Heart left ventricle (tissue), 16 donors: ENCODE data around the gene MAG. TPM values are rescaled to one million over a fixed set of nuclear protein-coding genes. Genes with fewer than 3 reads are reported as not detected.

ENCODE experiments used
- ATAC-seq, 4 donors: fragments of 200-7000 bp; cut with Tn5 transposase; one replicate each; pipeline ENCODE4 v1.9.1; 2020 to 2022; ENCODE audit warnings: moderate library complexity in 4 of 4, mild to moderate bottlenecking in 3 of 4, moderate number of reproducible peaks in 1 of 4
- DNase-seq, 5 donors: peaks; one replicate each; pipeline ENCODE4 v3.0.0-alpha.2; 2020
- H3K27ac ChIP-seq, 12 donors: fragments of 200-600 bp; sonication (generic) in 4 of 12; one replicate each; pipeline versions ENCODE4 v1.5.0 to v1.8.0; 2016 to 2022; ENCODE audit warnings: mild to moderate bottlenecking in 2 of 12
- H3K27me3 ChIP-seq, 9 donors: fragments of 200-600 bp; sonication (generic) in 2 of 9; one replicate each; pipeline versions ENCODE4 v1.5.1 to v1.8.0; 2016 to 2022; ENCODE audit warnings: mild to moderate bottlenecking in 3 of 9
- H3K36me3 ChIP-seq, 9 donors: fragments of 200-600 bp; sonication (generic) in 2 of 9; one replicate each; pipeline versions ENCODE4 v1.5.0 to v1.8.0; 2018 to 2022; ENCODE audit warnings: mild to moderate bottlenecking in 2 of 9
- H3K4me1 ChIP-seq, 12 donors: fragments of 200-600 bp; sonication (generic) in 4 of 12; one replicate each; pipeline versions ENCODE4 v1.5.0 to v1.8.0; 2016 to 2022; ENCODE audit warnings: mild to moderate bottlenecking in 3 of 12
- H3K4me3 ChIP-seq, 12 donors: fragments of 200-600 bp; sonication (generic) in 4 of 12; one replicate each; pipeline versions ENCODE4 v1.5.0 to v1.8.0; 2017 to 2022; ENCODE audit warnings: mild to moderate bottlenecking in 9 of 12, moderate library complexity in 4 of 12
- H3K9me3 ChIP-seq, 12 donors: fragments of 200-600 bp; sonication (generic) in 4 of 12; one replicate each; pipeline versions ENCODE4 v1.5.0 to v1.8.0; 2016 to 2022; ENCODE audit warnings: mild to moderate bottlenecking in 1 of 12
- CTCF ChIP-seq, 12 donors: fragments of 200-600 bp; sonication (generic) in 4 of 12; IDR thresholded peaks; one replicate each; pipeline versions ENCODE4 v1.5.0 to v1.8.0; 2018 to 2022; ENCODE audit warnings: antibody characterized with exemption in 12 of 12, mild to moderate bottlenecking in 5 of 12
- POLR2A ChIP-seq, 2 donors: fragments of 450-650 bp; IDR thresholded peaks; one replicate each; pipeline ENCODE4 v1.6.1; 2017; ENCODE audit warnings: antibody characterized with exemption in 2 of 2, mild to moderate bottlenecking in 2 of 2, moderate library complexity in 2 of 2
- WGBS, 4 donors: extraction: QIAGEN DNeasy Blood & Tissue Kit in 2 of 4; methylation state at CpG; one replicate each; pipeline versions ENCODE4 v1.1.5 to v1.1.7; 2013 to 2018; 5-methylcytosine and 5-hydroxymethylcytosine counted together
- intact Hi-C, 10 donors: fragments of 100-400 bp; cut with DNase I; formaldehyde crosslinking; loops; one replicate each; pipeline versions ENCODE4 v1.11.1 to v1.14.2; 2022
- polyA plus RNA-seq, 2 donors: library from polyadenylated mRNA; stranded (reverse); fragments of 200-250 nt; gene quantifications; one replicate each; pipeline ENCODE4 v1.2.3, GENCODE V29; 2013
- total RNA-seq, 9 donors: library from RNA; depleted of rRNA in 2 of 9; stranded (reverse); fragments of >200 nt in 2 of 9; fragmentation: NEBNext Ultra II Directional in 3 of 9; extraction: Animal tissue kit (Norgen Biotek cat#: 25700) in 3 of 9; gene quantifications; one replicate each; pipeline versions ENCODE4 v1.1.0 to v1.2.4, GENCODE V29; 2016 to 2023
- donor health status: ischemic (EF 13 %, LVEDD 7.1; RV severe dilation, severe dysfunction).
- donor health status: healthy with polysubstance abuse.
- donor health status: DM: no; HTN: yes; CAD: no.
- donor health status: DM: no; HTN: no; CAD: no.
- donor health status: ischemic (EF 25% LVEDD 6.9; RV normal size, moderate dysfunction).
- donor health status: ischemic (EF 25% LVEDD 5.7; RV mildly dilated, moderate dysfunction).
- donor health status: healthy.
- donor health status: DM: yes; HTN: yes; CAD: no.
- donor health status: ischemic (EF 35%, LVEDD 5.7; RV mildly dilated, moderate dysfunction).
- donor health status: nonischemic (EF 11% LVEDD 7.7; RV severe dilation, severe dysfunction).
- donor health status: DM: yes; HTN: yes; CAD: no.
- donor health status: PGD.
- donor health status: ischemic (EF 29% LVEDD 5.4; RV normal size, mild dysfunction).
- donor health status: nonischemic (EF 23%, LVEDD 6.1; RV moderate dilation, normal function).

MAG gene
- total and polyA plus RNA-seq, 11 donors = 0.30 to 0.72 TPM; not detected in 9

GRCh38 chr19:35267818-35268535 is 24.0 kb upstream of the MAG start:
- Histone ChIP-seq H3K9me3 (no peaks in the 10 kb centered on the region), H3K27ac (peak overlapping the region; percentile 86 to 99 (median 97)), H3K36me3 (peaks cover 5 to 30% (median 27%) of the 10 kb centered on the region in 9 donors), H3K4me1 (peaks cover 3 to 65% (median 31%) of the 10 kb centered on the region in 12 donors), H3K27me3 (no peaks in the 10 kb centered on the region), H3K4me3 (peak overlapping the region; percentile 46 to 97 (median 87))
- WGBS, 4 donors = 0 to 1% (median 1%) methylated on average over 32 to 100 of the region's 100 CpGs
- intact Hi-C loops = loop anchor here in 8 of 10 donors (2.0 to 10.0 kb wide), 8 partner anchors 111 to 447 kb away; partner anchors contain the start of genes FXYD7 (in 5 of the 8), FXYD5 (in 1 of the 8), HPN (in 1 of the 8) and KMT2B (in 1 of the 8)
- peak; percentile 43 to 83 (median 67) for ATAC-seq
- TF ChIP-seq POLR2A (IDR thresholded peaks at IDR 0.05) (peak; percentile 36 to 77), CTCF (IDR thresholded peaks at IDR 0.05) (no peak)
- peak; percentile 76 to 90 (median 86) for DNase-seq

- H3K4me3 ChIP-seq = peak within 1 kb of the TSS; percentile 46 to 97 (median 87)
- peak within 1 kb of the TSS; percentile 86 to 99 (median 97) for H3K27ac ChIP-seq
- intact Hi-C loops = loop anchor here in 8 of 10 donors (2.0 to 10.0 kb wide), 8 partner anchors 111 to 446 kb away; partner anchors contain the start of genes FXYD7 (in 5 of the 8), FXYD5 (in 1 of the 8), HPN (in 1 of the 8) and KMT2B (in 1 of the 8)
- no peaks in the 10 kb centered on the region for H3K27me3 ChIP-seq
- no peaks in the 10 kb centered on the region for H3K9me3 ChIP-seq
- ATAC-seq (peak in 1 of 4 donors; percentile 44), DNase-seq (peak; percentile 80 to 89 (median 83))
- peaks cover 3 to 67% (median 31%) of the 10 kb centered on the region in 12 donors for H3K4me1 ChIP-seq
- peaks cover 5 to 38% (median 35%) of the 10 kb centered on the region in 9 donors for H3K36me3 ChIP-seq
- 0 to 1% (median 1%) methylated on average over 52 to 117 of the region's 126 CpGs for WGBS, 4 donors
- no peak for TF ChIP-seq CTCF (IDR thresholded peaks at IDR 0.05)
- no peak for TF ChIP-seq POLR2A (IDR thresholded peaks at IDR 0.05)
Measured at GRCh38 chr19:35268536-35269437, 23.2 kb upstream of the MAG start, which contains the start of gene USF2. TSS of gene USF2 (plus strand) at chr19:35268962. CDS start at chr19:35269102, 140 bp downstream.

GRCh38 chr19:35269438-35270117 is 22.4 kb upstream of the MAG start:
- Histone ChIP-seq H3K4me1 (peaks cover 3 to 60% (median 29%) of the 10 kb centered on the region in 12 donors), H3K27ac (peak overlapping the region; percentile 80 to 99 (median 94)), H3K4me3 (peak overlapping the region; percentile 40 to 97 (median 86)), H3K9me3 (no peaks in the 10 kb centered on the region), H3K27me3 (no peaks in the 10 kb centered on the region), H3K36me3 (peaks cover 5 to 46% (median 41%) of the 10 kb centered on the region in 9 donors)
- WGBS, 4 donors = 1 to 38% (median 4%) methylated on average over 3 to 66 of the region's 66 CpGs
- ATAC-seq = peak; percentile 42 to 60 (median 58)
- TF ChIP-seq CTCF (IDR thresholded peaks at IDR 0.05) = peak; percentile 61 to 93 (median 84)
- TF ChIP-seq POLR2A (IDR thresholded peaks at IDR 0.05) = no peak
- intact Hi-C loops = loop anchor here in 9 of 10 donors (2.0 to 10.0 kb wide), 8 partner anchors 112 to 445 kb away; partner anchors contain the start of genes FXYD7 (in 6 of the 9), FXYD5 (in 1 of the 9), HPN (in 1 of the 9) and KMT2B (in 1 of the 9)
- DNase-seq = peak; percentile 84 to 93 (median 89)
